HG03196 (cell line): ENCODE results near the gene HTR3C.

Experiments used
- ATAC-seq: cut with Tn5 transposase; IDR thresholded peaks from one replicate; pipeline ENCODE4 v1.9.1; 2021; ENCODE audit not compliant: unreplicated experiment

Gene HTR3C

GRCh38 chr3:184082465-184082864 lies 29.6 kb downstream of the HTR3C start:
- no peak for ATAC-seq

- no peak for ATAC-seq
Observed at GRCh38 chr3:184085389-184085852, 32.6 kb downstream of the HTR3C start.

- ATAC-seq, result no peak
Observed at GRCh38 chr3:184092199-184092598, 39.4 kb downstream of the HTR3C start.

- no peak for ATAC-seq
Observed at GRCh38 chr3:184096811-184097383, 44.0 kb downstream of the HTR3C start, which contains the start of gene HTR3E. Gene HTR3E (plus strand): TSS chr3:184097064. CDS start chr3:184097530, 466 bp downstream.

- no peak for ATAC-seq
Observed at GRCh38 chr3:184097556-184097955, 44.7 kb downstream of the HTR3C start.

GRCh38 chr3:184099806-184100686 lies 47.2 kb downstream of the HTR3C start:
- ATAC-seq, result no peak
